ENCODE results near the gene TBC1D8.

DNA sequence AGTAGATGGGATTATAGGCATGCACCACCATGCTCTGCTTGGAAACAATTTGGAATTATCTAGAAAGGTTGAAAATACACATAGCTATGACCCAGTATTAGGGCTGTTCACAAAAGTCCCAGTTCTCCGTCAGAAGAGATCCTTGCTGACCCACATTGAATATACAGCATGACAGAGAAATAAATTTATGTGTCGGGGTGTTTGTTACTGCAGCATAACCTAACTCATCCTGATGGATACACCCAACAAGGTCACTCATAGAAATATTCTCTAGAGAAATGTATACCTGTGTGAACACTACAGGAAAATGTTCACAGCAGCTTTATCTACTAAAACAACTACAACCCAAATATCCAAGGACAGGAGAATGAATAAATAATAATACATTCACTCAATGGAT, 9.0 kb downstream of the TBC1D8 start:
- TF ChIP-seq EZH2 (IDR thresholded peaks at IDR 0.05) (no peak), POLR2AphosphoS5 (IDR thresholded peaks at IDR 0.05; ENCODE audit: borderline replicate concordance, low read depth, low read length) (no peak), FOXP2 (optimal IDR thresholded peaks at IDR 0.05; ENCODE audit: control extremely low read depth, extremely low read length, insufficient read depth) (no peak)
